ENCODE results near the gene WDR1.

DNA sequence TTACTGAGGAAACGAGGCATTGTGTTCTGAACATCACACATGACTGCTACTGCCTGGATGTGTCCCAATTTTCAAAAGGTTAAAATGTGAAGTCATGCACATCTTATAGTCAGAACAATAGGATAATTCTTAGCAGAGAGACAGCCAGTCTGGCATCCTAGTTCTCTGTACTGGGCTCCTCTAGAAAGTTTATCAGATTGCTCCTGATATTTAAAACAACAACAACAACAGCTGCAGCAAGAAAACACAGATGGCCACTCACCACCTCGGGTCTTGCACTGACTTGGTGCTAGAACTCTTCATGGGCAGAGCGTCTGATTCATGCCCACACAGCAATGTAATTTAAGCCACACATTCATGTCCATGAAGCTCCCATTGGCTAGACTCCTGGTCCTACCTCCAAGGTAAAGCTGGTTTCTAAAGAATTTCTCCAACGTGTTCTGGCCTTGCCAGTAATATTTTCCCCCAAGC lies 62.0 kb downstream of the WDR1 start:
- TF ChIP-seq, protein P1, sequence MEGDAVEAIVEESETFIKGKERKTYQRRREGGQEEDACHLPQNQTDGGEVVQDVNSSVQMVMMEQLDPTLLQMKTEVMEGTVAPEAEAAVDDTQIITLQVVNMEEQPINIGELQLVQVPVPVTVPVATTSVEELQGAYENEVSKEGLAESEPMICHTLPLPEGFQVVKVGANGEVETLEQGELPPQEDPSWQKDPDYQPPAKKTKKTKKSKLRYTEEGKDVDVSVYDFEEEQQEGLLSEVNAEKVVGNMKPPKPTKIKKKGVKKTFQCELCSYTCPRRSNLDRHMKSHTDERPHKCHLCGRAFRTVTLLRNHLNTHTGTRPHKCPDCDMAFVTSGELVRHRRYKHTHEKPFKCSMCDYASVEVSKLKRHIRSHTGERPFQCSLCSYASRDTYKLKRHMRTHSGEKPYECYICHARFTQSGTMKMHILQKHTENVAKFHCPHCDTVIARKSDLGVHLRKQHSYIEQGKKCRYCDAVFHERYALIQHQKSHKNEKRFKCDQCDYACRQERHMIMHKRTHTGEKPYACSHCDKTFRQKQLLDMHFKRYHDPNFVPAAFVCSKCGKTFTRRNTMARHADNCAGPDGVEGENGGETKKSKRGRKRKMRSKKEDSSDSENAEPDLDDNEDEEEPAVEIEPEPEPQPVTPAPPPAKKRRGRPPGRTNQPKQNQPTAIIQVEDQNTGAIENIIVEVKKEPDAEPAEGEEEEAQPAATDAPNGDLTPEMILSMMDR (conservative IDR thresholded peaks at IDR 0.05; ENCODE audit: low read length) = no peak
- TF ChIP-seq EZH2phosphoT487 (IDR thresholded peaks at IDR 0.05; ENCODE audit: borderline replicate concordance, low read depth, low read length) = no peak
